DOHH2 (cell line): ENCODE results near the gene VPS8.

Source experiments
- H3F3A ChIP-seq: fragments of 200-600 bp; sonication (generic), shearing (Covaris generic); 2 replicates; pipeline ENCODE4 v1.6.0; 2016; ENCODE audit warnings: antibody characterized with exemption, mild to moderate bottlenecking; ENCODE audit not compliant: control insufficient read depth, insufficient read depth
- H3K27ac ChIP-seq: fragments of 200-600 bp; sonication (generic); 2 replicates; pipeline ENCODE4 v1.5.1; 2014; ENCODE audit warnings: low read depth, mild to moderate bottlenecking, low read length, moderate library complexity
- H3K27me3 ChIP-seq: fragments of 200-600 bp; sonication (generic); 2 replicates; pipeline ENCODE4 v1.6.1; 2014; ENCODE audit warnings: mild to moderate bottlenecking, low read length, mixed read lengths; ENCODE audit not compliant: control insufficient read depth
- H3K36me3 ChIP-seq: fragments of 200-600 bp; sonication (generic); 2 replicates; pipeline ENCODE4 v1.6.1; 2014; ENCODE audit warnings: mild to moderate bottlenecking, low read length, moderate library complexity, mixed read lengths; ENCODE audit not compliant: control insufficient read depth
- H3K4me1 ChIP-seq: fragments of 200-600 bp; sonication (generic); 2 replicates; pipeline ENCODE4 v1.6.1; 2014; ENCODE audit warnings: mild to moderate bottlenecking, low read length, mixed read lengths; ENCODE audit not compliant: control insufficient read depth
- H3K4me2 ChIP-seq: fragments of 200-600 bp; sonication (generic); 2 replicates; pipeline ENCODE4 v1.6.0; 2014; ENCODE audit warnings: mild to moderate bottlenecking, low read length, moderate library complexity
- H3K4me3 ChIP-seq: fragments of 200-600 bp; sonication (generic); 2 replicates; pipeline ENCODE4 v1.5.1; 2014; ENCODE audit warnings: mild to moderate bottlenecking, low read length, mixed read lengths
- H3K79me2 ChIP-seq: fragments of 200-600 bp; sonication (generic); 2 replicates; pipeline ENCODE4 v1.6.1; 2014; ENCODE audit warnings: mild to moderate bottlenecking, low read length, mixed read lengths; ENCODE audit not compliant: control insufficient read depth
- H3K9me2 ChIP-seq: fragments of 200-600 bp; sonication (generic); replicated peaks from 2 replicates; pipeline ENCODE4 v1.6.1; 2014; ENCODE audit warnings: mild to moderate bottlenecking, low read length, mixed read lengths; ENCODE audit not compliant: control insufficient read depth
- H3K9me3 ChIP-seq: fragments of 200-600 bp; sonication (generic); 2 replicates; pipeline ENCODE4 v1.6.1; 2014; ENCODE audit warnings: antibody characterized with exemption, low read length, mixed read lengths; ENCODE audit not compliant: control insufficient read depth, insufficient read depth
- H4K20me1 ChIP-seq: fragments of 200-600 bp; sonication (generic); 2 replicates; pipeline ENCODE4 v1.6.0; 2014; ENCODE audit warnings: low read depth, mild to moderate bottlenecking, antibody characterized with exemption, low read length, moderate library complexity; ENCODE audit not compliant: control insufficient read depth, insufficient read depth
- CTCF ChIP-seq: fragments of 200-600 bp; sonication (generic); IDR thresholded peaks from one replicate; pipeline ENCODE4 v1.5.1; 2014; ENCODE audit warnings: antibody characterized with exemption, mild to moderate bottlenecking, low read depth, low read length; ENCODE audit not compliant: poor library complexity, severe bottlenecking
- EZH2phosphoT487 ChIP-seq: fragments of 200-600 bp; sonication (generic); IDR thresholded peaks from 2 replicates; pipeline ENCODE4 v1.6.1; 2017; ENCODE audit warnings: borderline replicate concordance, mild to moderate bottlenecking, antibody characterized with exemption, low read length, moderate library complexity, mixed read lengths

Gene VPS8

GRCh38 chr3:185079625-185080024 lies 267.7 kb downstream of the VPS8 start:
- no peak for TF ChIP-seq EZH2phosphoT487
- TF ChIP-seq CTCF = no peak

GRCh38 chr3:185081521-185081920 lies 269.6 kb downstream of the VPS8 start:
- peaks cover 6% of the 10 kb centered on the region; the same call in 1 of the 2 replicates for H3K27me3 ChIP-seq
- no peaks in the 10 kb centered on the region for H3K9me3 ChIP-seq
- TF ChIP-seq EZH2phosphoT487 (no peak), CTCF (no peak)
- H3K27ac ChIP-seq = no peak overlapping the region
- no peaks in the 10 kb centered on the region for H3K79me2 ChIP-seq
- no peaks in the 10 kb centered on the region for H3F3A ChIP-seq
- no peaks in the 10 kb centered on the region for H3K9me2 ChIP-seq
- H3K4me1 ChIP-seq = 0 out of 2 replicates have a peak, but pooled peaks cover 3% of the 10 kb centered on the region
- H3K36me3 ChIP-seq = no peaks in the 10 kb centered on the region
- H4K20me1 ChIP-seq = no peaks in the 10 kb centered on the region
- H3K4me3 ChIP-seq = no peak overlapping the region
- no peak overlapping the region for H3K4me2 ChIP-seq

More at GRCh38 chr3:185079625-185080024, 267.7 kb downstream of the VPS8 start:
- H3K27ac ChIP-seq = no peak overlapping the region
- no peaks in the 10 kb centered on the region for H3K36me3 ChIP-seq
- H3K4me1 ChIP-seq = 0 out of 2 replicates have a peak, but pooled peaks cover 3% of the 10 kb centered on the region
- no peaks in the 10 kb centered on the region for H3K79me2 ChIP-seq
- H3K9me3 ChIP-seq = no peaks in the 10 kb centered on the region
- no peaks in the 10 kb centered on the region for H4K20me1 ChIP-seq
- H3K4me2 ChIP-seq = no peak overlapping the region
- peaks cover 4% of the 10 kb centered on the region; the same call in 1 of the 2 replicates for H3K27me3 ChIP-seq
- H3K9me2 ChIP-seq = no peaks in the 10 kb centered on the region
- H3F3A ChIP-seq = no peaks in the 10 kb centered on the region
- no peak overlapping the region for H3K4me3 ChIP-seq

- Histone ChIP-seq H3K36me3 (no peaks in the 10 kb centered on the region), H4K20me1 (no peaks in the 10 kb centered on the region), H3K27me3 (peaks cover 2% of the 10 kb centered on the region; the same call in 1 of the 2 replicates), H3K4me1 (0 out of 2 replicates have a peak, but pooled peaks cover 3% of the 10 kb centered on the region), H3K9me2 (no peaks in the 10 kb centered on the region), H3K27ac (no peak overlapping the region), H3F3A (no peaks in the 10 kb centered on the region), H3K79me2 (no peaks in the 10 kb centered on the region), H3K9me3 (no peaks in the 10 kb centered on the region), H3K4me3 (no peak overlapping the region), H3K4me2 (no peak overlapping the region)
- TF ChIP-seq CTCF = no peak
- TF ChIP-seq EZH2phosphoT487 = no peak
Measured at GRCh38 chr3:185082149-185082548, 270.2 kb downstream of the VPS8 start.
